HepG2 (cell line): ENCODE measurements around the gene GABRA4. TPM values are rescaled to one million over a fixed set of nuclear protein-coding genes. Genes with fewer than 3 reads are reported as not detected.

ENCODE experiments used
- ATAC-seq: fragments of 200-7000 bp; cut with Tn5 transposase; 3 replicates; pipeline ENCODE4 v1.9.1; 2020; ENCODE audit warnings: mild to moderate bottlenecking, moderate library complexity
- BruUV-seq: library from RNA; stranded (reverse); fragments of 400-500 nt; replicated peaks from 2 replicates; lab custom pipeline; 2021; lab: Mats Ljungman, UMichigan
- CTCF ChIA-PET: fragments of 300-600 bp; formaldehyde crosslinking; extraction: SDS; loops from one replicate; lab custom pipeline; 2021; ENCODE audit warnings: low total read pairs, inconsistent platforms, low intra/inter-chr PET ratio; lab: Yijun Ruan, JAX
- POLR2A ChIA-PET: fragments of 350-600 bp; sonication (Branson Sonifier 250); formaldehyde crosslinking; loops from one replicate; lab custom pipeline; 2020; ENCODE audit warnings: antibody characterized with exemption, inconsistent platforms; lab: Yijun Ruan, JAX
- DNase-seq: peaks from one replicate; pipeline ENCODE4 v3.0.0-alpha.2; 2015; ENCODE audit warnings: low spot score
- FAIRE-seq: peaks from 3 replicates; lab custom pipeline; 2011; peaks lifted over from hg19 to GRCh38; lab: Jason Lieb, UNC
- H2AFZ ChIP-seq: one replicate; pipeline ENCODE4 v1.6.1; 2011; ENCODE audit warnings: low read length, inconsistent platforms
- H3K27ac ChIP-seq: fragments of 300-600 bp; 3 replicates; pipeline ENCODE4 v1.8.0; 2011; ENCODE audit warnings: mixed run types, mild to moderate bottlenecking, mixed read lengths, low read length, inconsistent platforms; ENCODE audit not compliant: insufficient read depth; ENCODE audit errors: extremely low read length
- H3K27me3 ChIP-seq, 2 experiments: fragments of 200-600 bp in 1 of 2; 2 replicates in 1 of 2; 3 replicates in 1 of 2; pipeline versions ENCODE4 v1.6.0 to v1.8.0; 2011; ENCODE audit warnings: low read length in 2 of 2, mild to moderate bottlenecking in 2 of 2, moderate library complexity in 2 of 2, inconsistent platforms in 1 of 2; ENCODE audit not compliant: insufficient read depth in 2 of 2, control insufficient read depth in 1 of 2
- H3K36me3 ChIP-seq, 2 experiments: fragments of 200-600 bp in 1 of 2; replicated peaks in 1 of 2; 2 replicates in 1 of 2; 3 replicates in 1 of 2; pipeline versions ENCODE4 v1.5.1 to v1.8.0; 2011; ENCODE audit warnings: low read length in 2 of 2, inconsistent platforms in 1 of 2; ENCODE audit not compliant: insufficient read depth in 2 of 2, control insufficient read depth in 1 of 2
- H3K4me1 ChIP-seq: 2 replicates; pipeline ENCODE4 v1.5.1; 2012; ENCODE audit warnings: low read length, inconsistent platforms; ENCODE audit not compliant: insufficient read depth
- H3K4me2 ChIP-seq: 2 replicates; pipeline ENCODE4 v1.6.0; 2011; ENCODE audit warnings: low read depth, low read length, inconsistent platforms
- H3K4me3 ChIP-seq, 3 experiments: fragments of 200-600 bp in 1 of 3; sonication (generic), shearing (Covaris generic) in 1 of 3; replicated peaks in 1 of 3; 2 replicates each; pipeline ENCODE4 v1.5.1; 2011 to 2016; ENCODE audit warnings: low read length in 3 of 3, inconsistent platforms in 2 of 3, low read depth in 2 of 3, mild to moderate bottlenecking in 2 of 3, control low read depth in 1 of 3, mixed read lengths in 1 of 3; ENCODE audit not compliant: insufficient read depth in 1 of 3
- H3K79me2 ChIP-seq: one replicate; pipeline ENCODE4 v1.6.1; 2011; ENCODE audit warnings: low read length, inconsistent platforms; ENCODE audit not compliant: insufficient read depth
- H3K9ac ChIP-seq: 2 replicates; pipeline ENCODE4 v1.6.0; 2011; ENCODE audit warnings: mild to moderate bottlenecking, low read depth, low read length, inconsistent platforms; ENCODE audit not compliant: insufficient read depth
- H3K9me3 ChIP-seq: 2 replicates; pipeline ENCODE4 v1.5.1; 2012; ENCODE audit warnings: mild to moderate bottlenecking, low read length
- H4K20me1 ChIP-seq: 2 replicates; pipeline ENCODE4 v1.6.0; 2011; ENCODE audit warnings: inconsistent platforms, mild to moderate bottlenecking, low read length, moderate library complexity; ENCODE audit not compliant: insufficient read depth
- DDIT3 ChIP-seq: sonication (generic); formaldehyde crosslinking; IDR thresholded peaks from 2 replicates; pipeline ENCODE4 v1.4.0; 2020; ENCODE audit warnings: mild to moderate bottlenecking, missing genetic modification reagents
- DNMT3B ChIP-seq: conservative IDR thresholded peaks from 2 replicates; pipeline ENCODE4 v1.6.1; 2016; ENCODE audit warnings: missing biosample characterization, control low read depth
- ETV6 ChIP-seq: sonication (generic); formaldehyde crosslinking; conservative IDR thresholded peaks from 2 replicates; pipeline ENCODE4 v1.4.0; 2020; ENCODE audit warnings: missing genetic modification reagents
- GFI1 ChIP-seq: sonication (generic); formaldehyde crosslinking; IDR thresholded peaks from 2 replicates; pipeline ENCODE4 v1.5.0; 2020; ENCODE audit warnings: missing genetic modification reagents, mild to moderate bottlenecking, borderline replicate concordance
- HOXA9 ChIP-seq: sonication (generic); formaldehyde crosslinking; IDR thresholded peaks from 2 replicates; pipeline ENCODE4 v1.8.1; 2022; ENCODE audit warnings: missing genetic modification reagents, mild to moderate bottlenecking, moderate library complexity, borderline replicate concordance
- KLF9 ChIP-seq: IDR thresholded peaks from 2 replicates; pipeline ENCODE4 v1.6.1; 2016; ENCODE audit warnings: low read depth
- MAFF ChIP-seq: IDR thresholded peaks from 2 replicates; pipeline ENCODE4 v1.6.1; 2011; ENCODE audit warnings: low read depth, low read length, improper control_type of control experiment
- SP1 ChIP-seq, 2 experiments: fragments of 450-650 bp in 1 of 2; sonication (generic) in 1 of 2; formaldehyde crosslinking in 1 of 2; IDR thresholded peaks; 2 replicates each; pipeline versions ENCODE4 v1.4.0 to v1.6.1; 2016 to 2020; ENCODE audit warnings: missing genetic modification reagents in 1 of 2
- SRF ChIP-seq: IDR thresholded peaks from 2 replicates; pipeline ENCODE4 v1.6.1; 2011; ENCODE audit warnings: mild to moderate bottlenecking, low read depth, low read length, moderate library complexity
- YEATS2 ChIP-seq: sonication (generic); formaldehyde crosslinking; IDR thresholded peaks from 2 replicates; pipeline ENCODE4 v1.4.0; 2020; ENCODE audit warnings: missing genetic modification reagents, borderline replicate concordance
- YEATS4 ChIP-seq: sonication (generic); formaldehyde crosslinking; IDR thresholded peaks from 2 replicates; pipeline ENCODE4 v1.4.0; 2020; ENCODE audit warnings: missing genetic modification reagents, borderline replicate concordance
- ZBTB20 ChIP-seq: sonication (generic); formaldehyde crosslinking; IDR thresholded peaks from 2 replicates; pipeline ENCODE4 v1.8.1; 2023; ENCODE audit warnings: missing genetic modification reagents, low read depth, mild to moderate bottlenecking, borderline replicate concordance
- ZIK1 ChIP-seq: sonication (generic); formaldehyde crosslinking; IDR thresholded peaks from 2 replicates; pipeline ENCODE4 v1.5.0; 2020; ENCODE audit warnings: mild to moderate bottlenecking, low read depth, missing genetic modification reagents, borderline replicate concordance
- ZNF34 ChIP-seq: sonication (generic); formaldehyde crosslinking; IDR thresholded peaks from 2 replicates; pipeline ENCODE4 v1.4.0; 2020; ENCODE audit warnings: mild to moderate bottlenecking, missing genetic modification reagents, borderline replicate concordance
- ZNF510 ChIP-seq: sonication (generic); formaldehyde crosslinking; IDR thresholded peaks from 2 replicates; pipeline ENCODE4 v1.4.0; 2020; ENCODE audit warnings: low read depth, mild to moderate bottlenecking, missing genetic modification reagents
- ZNF850 ChIP-seq: sonication (generic); formaldehyde crosslinking; conservative IDR thresholded peaks from 2 replicates; pipeline ENCODE4 v1.9.0; 2021; ENCODE audit warnings: mild to moderate bottlenecking, missing genetic modification reagents
- WGBS: methylation state at CpG from one replicate; pipeline ENCODE4 v1.1.6; 2017; ENCODE audit warnings: low lambda C conversion rate; 5-methylcytosine and 5-hydroxymethylcytosine counted together
- in situ Hi-C: cut with HindIII; loops from 2 replicates; pipeline ENCODE4 v1.10.0; 2017; ENCODE audit warnings: low pct_unique_long_range_greater_than_20kb; ENCODE audit not compliant: extremely low pct_ligation_motif_present
- intact Hi-C: fragments of 100-400 bp; cut with micrococcal nuclease; formaldehyde crosslinking; loops from one replicate; pipeline ENCODE4 v1.10.0; 2022; ENCODE audit not compliant: unreplicated experiment
- polyA plus RNA-seq, 8 experiments: library from polyadenylated mRNA; depleted of rRNA in 3 of 8; stranded (reverse) in 7 of 8; unstranded in 1 of 8; fragments of >200 nt; fragmentation: Illumina TruSeq in 4 of 8; extraction: Trizol in 4 of 8; gene quantifications; 2 replicates each; pipeline versions ENCODE4 v1.2.1 to v1.2.3, GENCODE V29; 2011 to 2016; ENCODE audit warnings: low read depth in 4 of 8, missing spikeins in 1 of 8, mixed read lengths in 1 of 8; ENCODE audit not compliant: insufficient read depth in 1 of 8
- total RNA-seq, 5 experiments: library from RNA; depleted of rRNA; stranded (reverse); fragments of >200 nt; fragmentation: Illumina TruSeq; extraction: Trizol; gene quantifications; 2 replicates each; pipeline ENCODE4 v1.2.3, GENCODE V29; 2016; ENCODE audit warnings: low read depth in 1 of 5
- TF ChIP-seq, protein P1 (sequence below): sonication (generic); formaldehyde crosslinking; conservative IDR thresholded peaks from 2 replicates; pipeline ENCODE4 v1.8.1; 2023; ENCODE audit warnings: missing genetic modification reagents
- TF ChIP-seq, protein P2 (sequence below): sonication (generic); formaldehyde crosslinking; IDR thresholded peaks from 2 replicates; pipeline ENCODE4 v1.9.0; 2021; ENCODE audit warnings: mild to moderate bottlenecking, missing genetic modification reagents

The GABRA4 gene
- total and polyA plus RNA-seq, 2 of the 13 experiments (the other 11 are each of a cell fraction or from before 2014, with no cell fraction given): not detected

- CTCF ChIA-PET: no interaction called here
- TF ChIP-seq ZNF34 (CRISPR knock-in tag) (no peak), KLF9 (no peak), HOXA9 (CRISPR knock-in tag) (no peak), DNMT3B (CRISPR knock-in tag) (no peak), ZIK1 (CRISPR knock-in tag) (no peak), ZNF510 (CRISPR knock-in tag) (no peak), SRF (no peak), SP1 (IDR thresholded peaks at IDR 0.05) (no peak), SP1 (CRISPR knock-in tag; IDR thresholded peaks at IDR 0.05) (no peak), ZNF850 (CRISPR knock-in tag) (no peak), ETV6 (CRISPR knock-in tag) (no peak), MAFF (no peak), GFI1 (no peak), YEATS2 (CRISPR knock-in tag) (no peak), ZBTB20 (CRISPR knock-in tag) (no peak), YEATS4 (CRISPR knock-in tag) (no peak), DDIT3 (CRISPR knock-in tag) (no peak)
- TF ChIP-seq, protein P1, sequence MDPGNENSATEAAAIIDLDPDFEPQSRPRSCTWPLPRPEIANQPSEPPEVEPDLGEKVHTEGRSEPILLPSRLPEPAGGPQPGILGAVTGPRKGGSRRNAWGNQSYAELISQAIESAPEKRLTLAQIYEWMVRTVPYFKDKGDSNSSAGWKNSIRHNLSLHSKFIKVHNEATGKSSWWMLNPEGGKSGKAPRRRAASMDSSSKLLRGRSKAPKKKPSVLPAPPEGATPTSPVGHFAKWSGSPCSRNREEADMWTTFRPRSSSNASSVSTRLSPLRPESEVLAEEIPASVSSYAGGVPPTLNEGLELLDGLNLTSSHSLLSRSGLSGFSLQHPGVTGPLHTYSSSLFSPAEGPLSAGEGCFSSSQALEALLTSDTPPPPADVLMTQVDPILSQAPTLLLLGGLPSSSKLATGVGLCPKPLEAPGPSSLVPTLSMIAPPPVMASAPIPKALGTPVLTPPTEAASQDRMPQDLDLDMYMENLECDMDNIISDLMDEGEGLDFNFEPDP (CRISPR knock-in tag): no peak
- TF ChIP-seq, protein P2, sequence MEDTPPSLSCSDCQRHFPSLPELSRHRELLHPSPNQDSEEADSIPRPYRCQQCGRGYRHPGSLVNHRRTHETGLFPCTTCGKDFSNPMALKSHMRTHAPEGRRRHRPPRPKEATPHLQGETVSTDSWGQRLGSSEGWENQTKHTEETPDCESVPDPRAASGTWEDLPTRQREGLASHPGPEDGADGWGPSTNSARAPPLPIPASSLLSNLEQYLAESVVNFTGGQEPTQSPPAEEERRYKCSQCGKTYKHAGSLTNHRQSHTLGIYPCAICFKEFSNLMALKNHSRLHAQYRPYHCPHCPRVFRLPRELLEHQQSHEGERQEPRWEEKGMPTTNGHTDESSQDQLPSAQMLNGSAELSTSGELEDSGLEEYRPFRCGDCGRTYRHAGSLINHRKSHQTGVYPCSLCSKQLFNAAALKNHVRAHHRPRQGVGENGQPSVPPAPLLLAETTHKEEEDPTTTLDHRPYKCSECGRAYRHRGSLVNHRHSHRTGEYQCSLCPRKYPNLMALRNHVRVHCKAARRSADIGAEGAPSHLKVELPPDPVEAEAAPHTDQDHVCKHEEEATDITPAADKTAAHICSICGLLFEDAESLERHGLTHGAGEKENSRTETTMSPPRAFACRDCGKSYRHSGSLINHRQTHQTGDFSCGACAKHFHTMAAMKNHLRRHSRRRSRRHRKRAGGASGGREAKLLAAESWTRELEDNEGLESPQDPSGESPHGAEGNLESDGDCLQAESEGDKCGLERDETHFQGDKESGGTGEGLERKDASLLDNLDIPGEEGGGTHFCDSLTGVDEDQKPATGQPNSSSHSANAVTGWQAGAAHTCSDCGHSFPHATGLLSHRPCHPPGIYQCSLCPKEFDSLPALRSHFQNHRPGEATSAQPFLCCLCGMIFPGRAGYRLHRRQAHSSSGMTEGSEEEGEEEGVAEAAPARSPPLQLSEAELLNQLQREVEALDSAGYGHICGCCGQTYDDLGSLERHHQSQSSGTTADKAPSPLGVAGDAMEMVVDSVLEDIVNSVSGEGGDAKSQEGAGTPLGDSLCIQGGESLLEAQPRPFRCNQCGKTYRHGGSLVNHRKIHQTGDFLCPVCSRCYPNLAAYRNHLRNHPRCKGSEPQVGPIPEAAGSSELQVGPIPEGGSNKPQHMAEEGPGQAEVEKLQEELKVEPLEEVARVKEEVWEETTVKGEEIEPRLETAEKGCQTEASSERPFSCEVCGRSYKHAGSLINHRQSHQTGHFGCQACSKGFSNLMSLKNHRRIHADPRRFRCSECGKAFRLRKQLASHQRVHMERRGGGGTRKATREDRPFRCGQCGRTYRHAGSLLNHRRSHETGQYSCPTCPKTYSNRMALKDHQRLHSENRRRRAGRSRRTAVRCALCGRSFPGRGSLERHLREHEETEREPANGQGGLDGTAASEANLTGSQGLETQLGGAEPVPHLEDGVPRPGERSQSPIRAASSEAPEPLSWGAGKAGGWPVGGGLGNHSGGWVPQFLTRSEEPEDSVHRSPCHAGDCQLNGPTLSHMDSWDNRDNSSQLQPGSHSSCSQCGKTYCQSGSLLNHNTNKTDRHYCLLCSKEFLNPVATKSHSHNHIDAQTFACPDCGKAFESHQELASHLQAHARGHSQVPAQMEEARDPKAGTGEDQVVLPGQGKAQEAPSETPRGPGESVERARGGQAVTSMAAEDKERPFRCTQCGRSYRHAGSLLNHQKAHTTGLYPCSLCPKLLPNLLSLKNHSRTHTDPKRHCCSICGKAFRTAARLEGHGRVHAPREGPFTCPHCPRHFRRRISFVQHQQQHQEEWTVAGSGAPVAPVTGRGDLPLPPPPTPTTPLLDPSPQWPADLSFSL (CRISPR knock-in tag): no peak
Observed at GRCh38 chr4:46992338-46992737, 1.0 kb downstream of the GABRA4 start.

More at GRCh38 chr4:46992338-46992737, 1.0 kb downstream of the GABRA4 start:
- no peak for DNase-seq
- in situ Hi-C loops (no loop called here), intact Hi-C loops (no loop called here)
- ATAC-seq: no peak
- WGBS: 2% methylated on average over 4 of the region's 9 CpGs
- Histone ChIP-seq H2AFZ (no peak overlapping the region), H3K36me3 (no peaks in the 10 kb centered on the region), H3K4me2 (no peak overlapping the region), H3K79me2 (no peaks in the 10 kb centered on the region), H3K27ac (no peak overlapping the region), H3K9me3 (no peaks in the 10 kb centered on the region), H3K9ac (no peak overlapping the region), H3K4me3 (no peak overlapping the region), H4K20me1 (no peaks in the 10 kb centered on the region), H3K27me3 (peaks cover 2 to 21% of the 10 kb centered on the region in 2 experiments; a peak in 3 of 5 replicates), H3K4me1 (no peaks in the 10 kb centered on the region)
- BruUV-seq: no TSS peak
- POLR2A ChIA-PET: no interaction called here
- no peak for FAIRE-seq
